HG03571 (cell line): ENCODE measurements around the gene CLCN2.

Experiments used
- ATAC-seq: cut with Tn5 transposase; IDR thresholded peaks from one replicate; pipeline ENCODE4 v1.9.1; 2021; ENCODE audit not compliant: unreplicated experiment

The CLCN2 gene

GRCh38 chr3:184300378-184300720 lies 61.1 kb downstream of the CLCN2 start:
- no peak for ATAC-seq

DNA sequence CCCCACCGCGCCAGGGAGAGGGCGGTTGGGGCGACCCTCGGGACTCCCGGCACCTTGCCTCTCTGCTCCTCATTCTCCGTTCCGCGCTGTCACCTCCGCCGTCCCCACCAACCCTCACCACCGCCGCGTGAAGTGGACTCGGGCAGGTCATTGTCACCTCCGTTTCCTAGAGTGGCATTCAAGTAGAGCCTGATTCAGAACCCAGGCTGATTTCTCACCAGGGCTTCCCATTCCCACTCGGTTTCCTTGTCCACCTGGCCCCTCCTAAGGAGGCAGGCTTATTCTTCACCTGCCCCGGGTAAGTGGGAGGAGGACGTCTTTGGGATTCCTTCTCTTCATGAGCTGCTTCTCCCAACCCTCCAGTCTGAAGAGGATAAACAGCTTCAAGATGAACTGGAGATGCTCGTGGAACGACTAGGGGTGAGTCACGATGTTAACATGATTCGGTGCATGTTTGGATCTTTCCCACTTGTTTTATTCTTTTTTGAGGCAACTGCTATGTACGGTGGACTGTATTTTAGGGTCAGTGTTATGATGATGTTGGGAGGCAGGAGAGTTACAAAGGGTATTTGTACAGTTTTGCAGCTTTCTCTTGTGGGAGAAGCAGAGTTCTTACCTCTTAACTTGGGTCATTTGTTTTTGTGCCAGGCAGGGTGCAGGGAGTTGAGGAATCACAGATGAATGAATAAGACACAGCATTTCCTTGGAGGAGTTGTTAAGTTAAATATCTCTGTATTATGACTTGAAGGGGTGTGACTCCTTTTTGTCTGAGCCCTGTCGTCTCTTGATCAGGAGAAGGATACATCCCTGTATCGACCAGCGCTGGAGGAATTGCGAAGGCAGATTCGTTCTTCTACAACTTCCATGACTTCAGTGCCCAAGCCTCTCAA lies 61.7 kb downstream of the CLCN2 start:
- no peak for ATAC-seq

DNA sequence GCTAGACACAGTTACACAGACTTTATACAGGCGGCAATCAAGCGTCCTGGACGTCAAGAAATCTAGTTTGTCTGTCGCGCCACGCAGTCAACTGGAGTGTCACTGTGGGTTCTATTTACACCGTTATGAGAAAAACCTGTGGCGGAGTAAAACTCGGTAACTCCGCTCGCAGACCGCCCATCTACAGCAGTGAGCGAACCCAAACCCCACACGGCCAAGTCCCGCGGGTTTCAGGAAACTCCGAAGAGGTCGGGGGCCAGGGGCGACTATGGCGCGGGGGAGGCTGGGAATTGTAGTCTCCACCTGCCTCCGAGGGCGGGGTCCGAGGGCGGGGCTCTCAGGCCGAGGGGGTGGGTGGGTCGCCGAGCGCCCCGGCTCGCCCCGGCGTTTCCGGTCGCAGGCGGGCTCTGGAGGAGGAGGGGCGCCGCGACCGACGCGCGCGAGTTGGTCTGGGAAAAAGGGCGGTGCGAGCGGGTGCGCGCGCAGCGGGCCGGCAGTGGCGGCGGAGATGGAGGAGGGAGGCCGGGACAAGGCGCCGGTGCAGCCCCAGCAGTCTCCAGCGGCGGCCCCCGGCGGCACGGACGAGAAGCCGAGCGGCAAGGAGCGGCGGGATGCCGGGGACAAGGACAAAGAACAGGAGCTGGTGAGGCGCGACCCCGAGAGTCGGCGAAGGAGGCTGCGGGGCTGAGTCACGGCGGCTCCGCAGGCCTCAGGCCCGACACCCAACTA lies 62.5 kb downstream of the CLCN2 start, which contains the start of gene PSMD2:
PSMD2 (plus strand) TSS at position 483 of the 729 bp plus-strand sequence; CDS start at position 509, 26 bp downstream.
- ATAC-seq, result peak; percentile 87

GRCh38 chr3:184296616-184297015 lies 64.8 kb downstream of the CLCN2 start:
- ATAC-seq, result no peak
